Activated gamma-delta T cell treated with anti-CD3 and anti-CD28 coated beads, Interleukin-2, amount 50 U/mL, for 16 hours (primary cell): Measurements from ENCODE around the gene FGF7.
"Not testable (repeated sequence)": the region's sequence is repeated elsewhere in the genome, so short reads cannot be mapped to it uniquely, and the experiment has no call there.

Experiments
- DNase-seq: peaks from one replicate; pipeline ENCODE4 v3.0.0-alpha.2; 2020; ENCODE audit warnings: low read depth

FGF7 gene, protein sequence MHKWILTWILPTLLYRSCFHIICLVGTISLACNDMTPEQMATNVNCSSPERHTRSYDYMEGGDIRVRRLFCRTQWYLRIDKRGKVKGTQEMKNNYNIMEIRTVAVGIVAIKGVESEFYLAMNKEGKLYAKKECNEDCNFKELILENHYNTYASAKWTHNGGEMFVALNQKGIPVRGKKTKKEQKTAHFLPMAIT

DNA sequence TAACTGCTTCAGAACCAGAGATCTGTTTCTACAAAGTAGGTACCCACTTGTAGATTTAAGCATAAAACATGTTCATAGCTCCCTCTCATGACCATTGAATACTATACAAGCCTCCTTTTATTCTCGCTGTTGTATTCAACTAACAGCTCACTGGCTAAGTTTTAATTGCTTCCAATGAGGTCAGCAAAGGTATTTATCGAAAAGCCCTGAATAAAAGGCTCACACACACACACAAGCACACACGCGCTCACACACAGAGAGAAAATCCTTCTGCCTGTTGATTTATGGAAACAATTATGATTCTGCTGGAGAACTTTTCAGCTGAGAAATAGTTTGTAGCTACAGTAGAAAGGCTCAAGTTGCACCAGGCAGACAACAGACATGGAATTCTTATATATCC lies at the start of gene FGF7:
Gene FGF7 (plus strand): TSS at position 222 of the 400 bp plus-strand sequence. CDS start 1,056 bp downstream, outside the sequence.
- DNase-seq: no peak

DNA sequence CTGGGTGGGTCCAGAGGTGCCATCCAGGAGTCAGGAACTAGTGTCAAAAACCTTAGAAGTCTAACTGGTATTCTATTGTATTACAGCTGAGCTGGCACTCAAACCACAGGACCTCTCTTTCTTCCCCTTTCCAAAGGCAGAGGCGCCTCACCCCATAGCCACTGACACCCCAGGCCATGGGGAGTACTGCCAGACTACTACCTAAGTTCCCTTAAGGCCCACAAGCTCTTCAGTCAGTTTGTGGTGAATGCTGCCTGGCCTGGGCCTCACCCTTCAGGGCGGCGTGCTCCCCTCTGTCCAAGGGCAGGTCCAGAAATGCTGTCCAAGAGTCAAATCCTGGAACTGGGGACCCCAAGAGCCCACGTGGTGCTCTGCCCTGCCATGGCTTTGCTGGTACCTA lies 43.0 kb upstream of the FGF7 start:
- DNase-seq: no peak

DNA sequence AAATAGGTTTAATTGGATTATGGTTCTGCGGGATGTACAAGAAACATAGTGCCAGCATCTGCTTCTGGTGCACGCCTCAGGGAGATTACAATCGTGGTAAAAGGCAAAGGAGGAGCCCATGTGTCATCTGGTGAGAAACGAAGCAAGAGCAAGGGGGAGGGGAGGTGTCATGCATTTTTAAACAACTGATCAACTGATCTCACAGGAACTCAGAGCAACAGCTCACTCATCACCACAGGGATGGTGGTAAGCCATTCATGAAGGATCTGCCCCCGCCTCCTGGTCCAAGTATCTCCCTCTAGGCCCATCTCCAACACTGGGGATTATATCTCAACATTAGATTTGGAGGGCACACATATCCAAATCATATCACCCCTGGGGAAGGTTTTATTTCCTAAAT lies 42.1 kb upstream of the FGF7 start:
- DNase-seq: no peak

DNA sequence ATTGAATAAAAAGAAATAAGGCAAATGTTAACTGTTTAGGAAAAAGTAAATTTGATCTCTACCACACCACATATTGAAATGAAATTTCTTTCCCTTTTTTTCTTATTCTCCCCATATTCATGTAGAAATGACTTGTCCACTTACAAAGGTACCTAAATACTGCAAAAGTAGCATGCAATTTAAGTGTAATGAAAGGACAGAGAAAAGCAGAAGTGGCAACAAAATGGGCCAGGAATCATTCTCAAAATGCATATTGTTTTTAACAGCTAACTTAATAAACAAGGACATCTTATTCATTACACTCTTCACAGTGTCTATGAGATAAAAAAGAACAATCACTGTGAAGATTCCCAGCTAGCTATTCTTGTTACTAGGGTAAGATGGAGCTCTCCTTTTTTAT lies 40.6 kb upstream of the FGF7 start:
- no peak for DNase-seq

DNA sequence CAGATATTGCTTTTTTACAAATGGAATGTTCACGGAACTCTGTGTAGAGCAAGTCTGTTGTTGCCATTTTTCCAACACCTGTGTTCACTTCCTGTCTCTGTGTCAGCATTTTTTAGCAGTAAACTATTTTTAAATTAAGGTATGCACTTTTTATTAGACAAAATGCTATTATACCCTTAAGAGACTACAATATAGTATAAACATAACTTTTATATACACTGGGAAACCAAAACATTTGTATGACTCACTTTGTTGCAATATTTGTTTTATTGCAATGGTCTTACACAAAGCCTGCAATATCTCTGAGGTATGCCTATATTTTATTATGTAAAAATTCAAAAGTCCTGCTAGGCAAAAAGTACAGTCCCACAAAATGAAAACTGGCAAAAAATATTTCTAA lies 39.8 kb upstream of the FGF7 start:
- DNase-seq: no peak

DNA sequence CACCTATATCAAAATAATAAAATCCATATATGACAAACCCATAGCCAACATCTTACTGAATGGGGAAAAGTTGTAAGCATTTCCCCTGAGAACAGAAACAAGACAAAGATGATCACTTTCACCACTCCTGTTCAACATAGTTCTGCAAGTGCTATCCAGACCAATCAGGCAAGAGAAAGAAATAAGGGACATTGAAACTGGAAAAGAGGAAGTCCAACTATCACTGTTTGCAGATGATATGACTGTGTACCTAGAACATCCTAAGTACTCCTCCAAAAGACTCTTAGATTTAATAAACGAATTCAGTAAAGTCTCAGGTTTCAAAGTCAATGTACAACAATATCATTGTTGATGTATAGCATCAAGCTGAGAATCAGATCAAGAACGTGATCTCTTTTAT lies 35.6 kb upstream of the FGF7 start:
- no peak for DNase-seq

DNA sequence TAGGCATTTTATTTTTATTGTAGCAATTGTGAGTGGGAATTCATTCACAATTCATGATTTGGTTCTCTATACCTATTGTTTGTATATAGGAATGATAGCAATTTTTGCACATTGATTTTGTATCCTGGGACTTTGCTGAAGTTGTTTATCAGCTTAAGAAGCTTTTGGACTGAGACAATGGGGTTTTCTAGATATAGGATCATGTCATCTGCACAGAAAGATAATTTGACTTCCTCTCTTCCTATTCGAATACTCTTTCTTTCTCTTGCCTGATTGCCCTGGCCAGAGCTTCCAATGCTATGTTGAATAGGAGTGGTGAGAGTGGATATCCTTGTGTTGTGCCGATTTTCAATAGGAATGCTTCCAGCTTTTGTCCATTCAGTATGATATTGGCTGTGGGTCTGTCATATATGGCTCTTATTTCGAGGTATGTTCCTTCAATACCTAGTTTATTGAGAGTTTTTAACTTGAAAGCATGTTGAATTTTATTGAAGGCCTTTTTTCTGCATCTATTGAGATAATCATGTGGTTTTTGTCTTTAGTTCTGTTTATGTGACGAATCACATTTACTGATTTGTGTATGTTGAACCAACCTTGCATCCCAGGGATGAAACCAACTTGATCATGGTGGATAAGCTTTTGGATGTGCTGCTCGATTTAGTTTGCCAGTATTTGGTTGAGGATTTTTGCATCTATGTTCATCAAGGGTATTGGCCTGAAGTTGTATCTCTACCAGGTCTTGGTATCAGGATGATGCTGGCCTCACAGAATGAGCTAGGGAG lies 20.3 kb upstream of the FGF7 start:
- DNase-seq: not testable (repeated sequence)

DNA sequence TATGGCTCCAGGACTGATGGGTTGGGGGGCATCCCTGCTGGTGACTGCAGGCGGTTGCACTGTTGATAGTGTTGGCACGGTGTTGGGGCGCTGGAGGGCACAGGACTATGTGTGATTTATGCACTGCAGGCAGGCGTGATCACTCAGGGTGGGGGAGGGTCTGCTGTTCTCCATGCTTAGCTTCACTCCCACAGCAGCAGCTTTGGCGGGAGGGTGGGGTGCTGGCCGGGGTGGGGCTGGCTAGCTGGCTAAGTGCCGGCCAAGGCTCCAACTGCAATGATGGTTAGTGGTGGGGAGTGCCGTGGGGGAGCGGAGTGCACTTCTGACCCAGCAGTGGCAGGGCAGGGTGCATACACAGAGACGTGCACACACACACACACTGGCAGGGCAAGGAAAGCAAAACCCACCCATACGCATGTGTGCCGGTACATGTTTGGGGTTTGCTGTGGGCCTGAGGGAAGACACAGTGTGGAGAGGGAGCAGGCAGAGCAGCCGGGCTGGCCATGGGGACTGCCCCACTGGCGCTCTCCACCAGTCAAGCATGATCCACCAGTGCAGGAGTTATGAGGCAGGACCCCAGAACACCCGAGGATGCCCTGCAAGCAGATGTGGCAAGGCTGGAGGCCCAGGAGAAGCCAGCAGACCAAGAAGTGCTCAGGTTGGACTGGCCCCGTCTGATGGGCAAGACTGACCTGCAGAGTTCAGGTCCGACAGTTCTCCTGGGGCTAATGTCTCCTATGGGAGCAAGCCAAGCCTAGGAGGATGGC lies 16.5 kb upstream of the FGF7 start:
- DNase-seq: no peak

DNA sequence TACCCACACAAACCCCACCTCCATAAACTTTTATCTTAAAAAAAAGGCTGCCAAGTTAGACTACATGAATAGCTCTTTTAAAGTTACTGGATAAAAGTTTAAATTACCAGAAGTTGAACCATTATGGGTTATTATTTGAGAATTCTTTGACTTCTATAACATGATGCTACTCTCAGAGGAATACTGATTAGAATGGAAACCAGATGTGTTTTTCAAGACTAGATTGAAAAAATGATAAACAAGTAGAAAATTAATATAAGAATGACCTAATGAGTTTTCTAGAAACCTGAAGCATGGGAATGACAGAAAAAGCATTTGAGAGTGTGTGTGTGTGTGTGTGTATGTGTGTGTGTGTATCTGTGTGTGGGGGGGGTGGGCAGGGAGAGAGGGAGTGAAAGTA lies 12.4 kb upstream of the FGF7 start:
- no peak for DNase-seq

DNA sequence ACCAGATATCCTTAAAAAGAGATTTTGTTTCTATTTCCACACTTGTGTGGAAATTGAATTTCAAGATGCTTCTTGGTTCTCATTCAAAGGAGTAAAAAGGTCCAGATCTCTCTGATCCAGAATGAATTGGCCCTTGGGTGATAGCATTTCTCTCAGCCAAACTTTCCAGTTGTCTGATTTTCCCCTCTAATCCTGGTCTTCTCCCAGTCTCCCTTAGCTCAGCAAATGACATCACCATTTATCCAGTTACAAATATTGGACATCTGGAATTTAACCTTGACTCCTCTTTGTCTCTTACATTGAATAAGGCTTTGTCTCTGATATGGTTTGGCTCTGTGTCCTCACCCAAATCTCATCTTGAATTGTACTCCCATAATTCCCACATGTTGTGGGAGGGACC lies 10.2 kb upstream of the FGF7 start:
- DNase-seq: no peak

DNA sequence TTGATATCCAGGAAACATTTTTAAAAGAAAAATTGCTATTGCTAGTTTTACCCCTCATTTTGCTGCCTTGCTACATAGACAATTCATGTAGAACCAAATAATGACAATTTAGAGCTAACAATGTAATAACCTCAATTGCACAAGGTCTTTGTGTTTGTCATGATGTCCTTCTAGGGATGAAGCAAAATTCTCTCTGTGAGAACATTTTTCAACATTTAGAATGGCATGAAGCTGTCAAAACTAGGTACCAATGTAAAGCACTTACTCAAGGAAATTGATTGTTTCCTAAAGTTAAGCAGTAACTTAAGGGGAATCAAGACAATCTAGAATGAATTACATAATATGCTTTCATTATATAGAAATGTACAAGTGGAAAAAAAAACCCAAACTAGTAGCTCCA lies 7.9 kb upstream of the FGF7 start:
- DNase-seq: no peak

DNA sequence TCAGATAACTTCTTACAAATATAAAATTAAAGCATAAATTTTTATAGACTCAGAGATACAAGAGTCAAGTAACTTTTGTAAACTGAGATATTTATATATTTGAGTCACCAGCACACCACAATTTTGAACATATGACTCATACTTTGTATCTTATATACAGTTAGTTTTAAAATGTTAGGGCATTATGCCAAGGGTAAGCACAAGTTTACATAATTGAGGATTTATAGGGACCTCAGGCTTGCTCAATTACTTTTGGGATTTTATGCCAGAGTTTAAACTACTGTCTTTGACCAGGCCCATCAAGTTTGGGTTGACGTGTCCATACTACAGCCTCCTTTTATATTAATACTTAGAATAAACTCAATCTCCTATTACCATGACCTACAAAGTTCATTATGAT lies 7.4 kb upstream of the FGF7 start:
- DNase-seq: no peak

DNA sequence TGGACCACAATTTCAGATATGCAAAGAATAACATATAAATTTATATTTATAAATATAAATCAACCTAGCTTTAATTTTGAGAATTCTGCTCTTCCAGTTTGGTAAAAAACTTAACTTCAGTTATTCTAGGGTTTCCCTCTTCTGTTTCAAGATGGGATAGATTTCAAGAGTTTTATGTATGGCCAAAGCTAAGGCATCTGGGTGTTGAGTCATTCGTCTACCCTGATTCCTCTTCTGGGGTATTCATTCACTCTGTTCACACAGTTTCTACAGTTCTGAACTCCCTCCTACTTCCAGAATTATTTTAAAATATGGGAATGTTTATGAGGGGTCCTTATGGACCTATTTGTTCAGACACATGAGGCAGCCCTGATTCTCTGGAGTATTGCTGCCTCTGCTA lies 4.2 kb upstream of the FGF7 start:
- no peak for DNase-seq

DNA sequence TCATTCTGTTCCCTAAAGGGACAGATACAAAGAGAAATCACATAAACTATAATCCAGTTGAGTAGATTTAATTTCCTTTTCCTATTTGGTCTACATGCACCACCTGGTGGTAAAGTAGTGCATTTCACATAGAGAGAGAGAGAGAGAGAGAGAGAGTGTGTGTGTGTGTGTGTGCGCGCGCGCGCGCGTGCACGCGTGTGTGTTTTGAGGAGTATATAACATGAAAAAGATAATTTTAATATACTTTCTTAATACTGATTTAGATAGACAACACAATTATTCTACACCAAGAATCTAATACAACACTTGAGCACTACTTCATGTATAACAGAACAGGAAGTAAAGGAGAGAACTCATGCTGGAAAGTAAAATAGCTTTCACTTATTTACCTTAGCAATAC lies 1.1 kb upstream of the FGF7 start:
- peak; percentile 1 for DNase-seq

DNA sequence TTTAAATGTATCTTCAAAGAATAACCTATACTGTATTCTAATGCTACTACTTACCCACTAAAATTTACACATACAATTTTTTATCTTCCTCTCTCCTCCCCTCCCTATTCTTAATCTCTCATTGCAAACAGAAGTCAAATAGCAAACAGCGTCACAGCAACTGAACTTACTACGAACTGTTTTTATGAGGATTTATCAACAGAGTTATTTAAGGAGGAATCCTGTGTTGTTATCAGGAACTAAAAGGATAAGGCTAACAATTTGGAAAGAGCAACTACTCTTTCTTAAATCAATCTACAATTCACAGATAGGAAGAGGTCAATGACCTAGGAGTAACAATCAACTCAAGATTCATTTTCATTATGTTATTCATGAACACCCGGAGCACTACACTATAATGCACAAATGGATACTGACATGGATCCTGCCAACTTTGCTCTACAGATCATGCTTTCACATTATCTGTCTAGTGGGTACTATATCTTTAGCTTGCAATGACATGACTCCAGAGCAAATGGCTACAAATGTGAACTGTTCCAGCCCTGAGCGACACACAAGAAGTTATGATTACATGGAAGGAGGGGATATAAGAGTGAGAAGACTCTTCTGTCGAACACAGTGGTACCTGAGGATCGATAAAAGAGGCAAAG lies 984 bp downstream of the FGF7 start:
- DNase-seq: no peak

DNA sequence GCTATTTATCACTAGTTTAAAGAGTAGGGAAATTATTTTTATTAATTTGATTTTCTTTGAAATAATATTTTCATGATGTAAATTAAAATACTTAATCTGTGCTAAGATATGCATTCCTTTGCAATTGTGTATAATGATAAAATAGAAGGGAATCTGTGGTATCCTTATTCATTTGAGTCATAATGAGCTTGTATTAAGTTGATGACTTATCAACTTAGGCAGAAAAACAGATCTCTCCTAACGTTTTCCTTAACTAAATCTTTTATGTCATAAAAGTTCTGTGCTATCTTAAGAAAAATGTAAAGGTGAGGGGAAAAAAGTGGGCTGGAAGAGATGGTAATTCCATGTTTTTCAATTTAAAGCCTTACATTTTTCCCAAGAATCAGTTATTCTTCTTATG lies 1.9 kb downstream of the FGF7 start:
- no peak for DNase-seq

DNA sequence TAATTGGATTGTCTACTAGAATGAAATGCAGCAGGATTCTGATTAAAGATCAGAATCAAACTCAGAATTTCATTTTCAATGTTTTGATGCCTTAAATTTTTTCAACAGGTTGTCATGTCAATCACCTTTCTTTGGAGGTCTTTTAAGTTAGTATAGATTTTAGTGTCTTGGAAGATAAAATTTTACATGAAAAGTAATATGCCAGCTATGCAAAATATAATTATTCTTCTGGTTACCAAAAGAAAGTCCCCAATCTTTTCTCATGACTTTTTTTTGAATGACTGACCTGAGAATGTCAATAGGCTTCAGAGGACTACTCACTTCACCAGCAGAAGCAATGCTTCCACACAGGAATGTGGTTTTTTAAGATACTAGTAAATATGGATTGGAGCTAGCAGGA lies 4.3 kb downstream of the FGF7 start:
- no peak for DNase-seq

DNA sequence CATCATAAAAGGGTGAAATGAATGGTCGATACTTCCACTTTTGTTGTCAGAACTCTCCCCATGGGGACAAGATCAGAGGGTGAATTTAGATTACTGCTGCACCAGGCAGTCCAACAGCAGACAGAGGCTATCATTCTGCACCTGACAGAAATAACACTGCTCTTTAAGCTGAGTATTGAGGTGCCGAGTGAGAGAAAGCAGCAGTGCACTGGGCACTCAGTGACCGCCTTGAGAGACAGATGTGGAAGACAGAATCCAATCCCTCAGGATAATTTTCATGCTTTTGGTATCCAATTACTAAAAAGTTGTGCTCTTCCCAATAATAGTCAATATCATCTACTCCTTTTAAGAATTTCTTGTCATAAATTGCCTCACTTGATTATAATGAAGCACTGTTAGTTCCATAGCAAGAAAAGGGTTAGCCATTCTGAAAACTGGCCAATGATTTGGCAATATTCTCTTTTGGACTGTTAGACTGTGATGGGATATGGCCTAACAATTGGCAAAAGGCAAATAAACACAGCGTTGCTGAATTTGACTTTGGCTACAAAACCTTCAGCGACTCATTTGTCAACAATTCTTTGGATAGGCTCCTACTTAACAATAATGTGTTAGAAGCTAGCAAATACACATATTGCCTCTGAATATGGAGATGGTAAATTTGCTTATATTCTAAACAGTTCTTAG lies 5.5 kb downstream of the FGF7 start:
- no peak for DNase-seq

DNA sequence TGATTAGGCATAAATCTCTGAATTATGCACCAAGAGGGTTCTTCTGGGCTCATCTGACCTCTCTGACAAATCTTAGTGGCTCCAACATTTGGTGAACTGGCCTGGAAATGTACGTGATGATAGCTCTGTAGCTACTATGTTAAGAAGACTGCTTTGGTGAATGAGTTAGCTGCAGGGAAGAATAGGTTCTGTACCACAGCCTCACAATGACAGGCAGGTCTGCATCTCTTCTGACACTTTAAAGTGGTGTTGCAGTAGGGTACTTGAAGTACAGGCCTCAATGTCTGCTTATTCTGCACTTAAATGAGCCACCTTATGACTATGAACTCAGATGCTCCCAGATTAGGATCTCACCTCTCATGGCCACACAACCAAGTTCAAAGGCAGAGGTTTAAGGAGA lies 7.0 kb downstream of the FGF7 start:
- DNase-seq: no peak

DNA sequence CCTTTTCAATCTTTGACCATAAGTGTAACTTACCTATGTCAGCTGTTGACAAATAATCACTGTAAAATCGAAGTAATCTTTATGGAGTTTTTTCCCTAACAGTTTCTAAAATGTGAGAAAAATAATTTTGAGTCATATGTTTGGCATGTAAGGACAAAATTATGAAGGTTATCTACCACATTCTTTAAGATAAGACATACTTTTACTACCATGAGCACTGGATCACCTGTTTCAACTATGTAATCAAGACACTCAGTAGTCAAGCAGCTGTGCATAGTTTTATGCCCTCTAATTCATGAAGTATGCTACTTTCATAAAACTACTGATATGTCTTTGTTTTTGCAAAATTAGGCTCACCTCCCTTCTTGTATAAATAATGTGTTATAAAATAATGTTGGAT lies 12.1 kb downstream of the FGF7 start:
- no peak for DNase-seq

DNA sequence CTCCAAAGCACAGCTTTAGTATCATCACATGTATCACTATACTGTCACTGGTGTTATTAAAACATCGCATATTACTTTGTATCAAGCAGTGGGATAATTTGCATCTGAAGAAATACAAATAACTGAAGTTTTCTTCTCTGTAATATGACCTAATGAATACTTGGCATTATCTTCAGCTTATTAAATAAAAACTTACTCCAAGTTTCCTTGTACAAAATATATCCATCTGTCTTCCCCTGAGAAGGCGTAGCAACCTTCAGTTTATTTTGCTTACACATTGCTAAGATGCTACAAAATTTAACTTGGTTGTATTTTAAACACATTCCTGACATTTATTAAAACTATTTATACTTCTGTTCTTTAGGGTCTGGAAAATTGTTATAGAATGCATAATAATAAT lies 13.7 kb downstream of the FGF7 start:
- DNase-seq: no peak

DNA sequence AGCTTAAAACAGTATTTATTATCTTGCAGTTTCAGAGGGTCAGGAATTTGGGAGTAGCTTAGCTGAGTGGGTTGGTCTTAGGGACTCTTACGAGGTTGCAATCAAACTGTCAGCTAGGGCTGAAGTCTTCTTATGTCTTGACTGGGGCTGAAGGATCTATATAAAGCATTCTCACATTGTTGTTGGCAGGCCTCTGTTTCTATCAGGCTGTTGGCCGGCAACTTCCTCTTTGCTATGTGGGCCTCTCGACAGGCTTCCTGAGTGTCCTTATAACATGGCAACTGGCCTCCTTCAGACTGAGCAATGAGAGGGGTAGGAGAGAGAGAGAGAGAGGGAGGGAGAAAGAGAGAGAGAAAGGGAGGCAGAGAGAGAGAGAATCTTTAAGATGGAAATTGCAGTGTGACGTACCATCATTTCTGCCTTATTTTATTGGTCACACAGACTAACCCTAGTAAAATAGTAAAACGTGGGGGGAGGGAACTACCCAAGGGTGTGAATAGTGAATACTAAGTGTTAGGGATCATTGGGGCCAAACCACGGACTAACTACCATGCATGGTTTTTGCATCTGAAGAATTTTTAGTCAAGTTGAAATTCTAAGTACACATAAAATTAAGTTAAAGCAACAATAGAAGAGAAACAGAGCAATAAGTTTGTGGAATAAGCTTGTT lies 16.1 kb downstream of the FGF7 start:
- no peak for DNase-seq
